ENCODE results near the gene MEIOC. TPM values are rescaled to one million over a fixed set of nuclear protein-coding genes. Genes with fewer than 3 reads are reported as not detected.

The MEIOC gene
- total and polyA plus RNA-seq, 2 donors (not counting 3 experiments of a cell fraction or from before 2014, with no cell fraction given) = 0.08 to 0.46 TPM

- Histone ChIP-seq H2AFZ (ENCODE audit: low read depth, low read length) (no peak overlapping the region), H3K36me3 (ENCODE audit: control insufficient read depth in 2 of 2, extremely low read depth in 1 of 2, insufficient read depth in 2 of 2, low read length in 2 of 2) (no peaks in the 10 kb centered on the region), H3K9me3 (replicated peaks; ENCODE audit: control insufficient read depth, insufficient read depth, low read length) (no peaks in the 10 kb centered on the region), H3K4me2 (ENCODE audit: insufficient read depth, low read length) (no peak overlapping the region), H3K27ac (ENCODE audit: insufficient read depth, low read depth, low read length) (no peak overlapping the region), H3K9ac (replicated peaks; ENCODE audit: extremely low read depth, insufficient read depth, low read length) (no peak overlapping the region), H3K9me1 (replicated peaks; ENCODE audit: control insufficient read depth, extremely low read depth, insufficient read depth, low read length) (no peaks in the 10 kb centered on the region), H3K4me1 (ENCODE audit: control insufficient read depth, extremely low read depth, insufficient read depth, low read length) (no peaks in the 10 kb centered on the region), H3K27me3 (ENCODE audit: control insufficient read depth in 2 of 2, insufficient read depth in 2 of 2, low read length in 2 of 2) (no peaks in the 10 kb centered on the region), H4K20me1 (replicated peaks; ENCODE audit: control insufficient read depth, extremely low read depth, insufficient read depth, low read length) (no peaks in the 10 kb centered on the region), H3K79me2 (ENCODE audit: control insufficient read depth, insufficient read depth, low read length) (no peaks in the 10 kb centered on the region), H3K4me3 (replicated peaks in 1 of 3; ENCODE audit: insufficient read depth in 1 of 3, low read depth in 1 of 3, low read length in 3 of 3) (no peak overlapping the region)
- CTCF ChIA-PET = interaction anchor here (0.6 to 6.9 kb wide), 6 partner anchors 11 to 234 kb away, joined by 3 to 94 read pairs (median 3); no protein-coding TSS in a partner anchor
- no TSS peak for BruUV-seq (replicated peaks)
- intact Hi-C loops (cut with micrococcal nuclease) (no loop called here), dilution Hi-C loops (cut with MboI; ENCODE audit: extremely low pct_ligation_motif_present, low sequenced_read_pairs) (no loop called here)
- DNase-seq (ENCODE audit: low read depth, low spot score) = no peak
- TF ChIP-seq MYC (IDR thresholded peaks at IDR 0.05; ENCODE audit: low read depth, low read length) (no peak), POLR2A (IDR thresholded peaks at IDR 0.05; ENCODE audit: low read depth, low read length) (no peak), POLR2AphosphoS5 (IDR thresholded peaks at IDR 0.05; ENCODE audit: insufficient read depth, low read depth, low read length) (no peak), JUN (IDR thresholded peaks at IDR 0.05; ENCODE audit: borderline replicate concordance, insufficient read depth, insufficient read length, low read depth) (no peak)
- no peak for FAIRE-seq
- POLR2A ChIA-PET = no interaction called here
Measured at GRCh38 chr17:44630703-44631102, 25.6 kb upstream of the MEIOC start.

DNA sequence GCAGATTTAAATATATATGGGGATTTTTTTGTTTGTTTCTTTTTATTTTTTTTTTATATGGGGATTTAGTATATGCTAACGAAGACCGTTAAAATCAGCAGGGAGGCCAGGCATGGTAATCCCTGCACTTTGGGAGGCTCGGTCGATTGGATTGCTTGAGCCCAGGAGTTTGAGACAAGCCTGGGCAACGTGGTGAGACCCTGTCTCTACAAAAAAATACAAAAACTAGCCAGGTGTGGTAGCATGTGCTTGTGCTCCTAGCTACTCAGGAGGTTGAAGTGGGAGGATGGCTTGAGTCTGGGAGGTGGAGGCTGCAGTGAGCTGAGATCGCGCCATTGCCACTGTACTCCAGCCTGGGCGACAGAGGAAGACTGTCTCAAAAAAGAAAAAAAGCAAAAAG lies 22.3 kb upstream of the MEIOC start:
- POLR2A ChIA-PET = no interaction called here
- FAIRE-seq (no peak), DNase-seq (ENCODE audit: low read depth, low spot score) (no peak)
- Histone ChIP-seq H3K4me3 (replicated peaks in 1 of 3; ENCODE audit: insufficient read depth in 1 of 3, low read depth in 1 of 3, low read length in 3 of 3) (no peak overlapping the region), H3K36me3 (ENCODE audit: control insufficient read depth in 2 of 2, extremely low read depth in 1 of 2, insufficient read depth in 2 of 2, low read length in 2 of 2) (no peaks in the 10 kb centered on the region), H3K4me2 (ENCODE audit: insufficient read depth, low read length) (no peak overlapping the region), H3K27me3 (ENCODE audit: control insufficient read depth in 2 of 2, insufficient read depth in 2 of 2, low read length in 2 of 2) (peaks cover 2 to 5% of the 10 kb centered on the region in 2 experiments), H2AFZ (ENCODE audit: low read depth, low read length) (no peak overlapping the region), H4K20me1 (replicated peaks; ENCODE audit: control insufficient read depth, extremely low read depth, insufficient read depth, low read length) (no peaks in the 10 kb centered on the region), H3K79me2 (ENCODE audit: control insufficient read depth, insufficient read depth, low read length) (no peaks in the 10 kb centered on the region), H3K4me1 (ENCODE audit: control insufficient read depth, extremely low read depth, insufficient read depth, low read length) (no peaks in the 10 kb centered on the region), H3K9me1 (replicated peaks; ENCODE audit: control insufficient read depth, extremely low read depth, insufficient read depth, low read length) (no peaks in the 10 kb centered on the region), H3K9ac (replicated peaks; ENCODE audit: extremely low read depth, insufficient read depth, low read length) (no peak overlapping the region), H3K9me3 (replicated peaks; ENCODE audit: control insufficient read depth, insufficient read depth, low read length) (no peaks in the 10 kb centered on the region), H3K27ac (ENCODE audit: insufficient read depth, low read depth, low read length) (no peak overlapping the region)
- TF ChIP-seq POLR2AphosphoS5 (IDR thresholded peaks at IDR 0.05; ENCODE audit: insufficient read depth, low read depth, low read length) = no peak
- TF ChIP-seq POLR2A (IDR thresholded peaks at IDR 0.05; ENCODE audit: low read depth, low read length) = no peak
- TF ChIP-seq JUN (IDR thresholded peaks at IDR 0.05; ENCODE audit: borderline replicate concordance, insufficient read depth, insufficient read length, low read depth) = no peak
- TF ChIP-seq, protein P1, sequence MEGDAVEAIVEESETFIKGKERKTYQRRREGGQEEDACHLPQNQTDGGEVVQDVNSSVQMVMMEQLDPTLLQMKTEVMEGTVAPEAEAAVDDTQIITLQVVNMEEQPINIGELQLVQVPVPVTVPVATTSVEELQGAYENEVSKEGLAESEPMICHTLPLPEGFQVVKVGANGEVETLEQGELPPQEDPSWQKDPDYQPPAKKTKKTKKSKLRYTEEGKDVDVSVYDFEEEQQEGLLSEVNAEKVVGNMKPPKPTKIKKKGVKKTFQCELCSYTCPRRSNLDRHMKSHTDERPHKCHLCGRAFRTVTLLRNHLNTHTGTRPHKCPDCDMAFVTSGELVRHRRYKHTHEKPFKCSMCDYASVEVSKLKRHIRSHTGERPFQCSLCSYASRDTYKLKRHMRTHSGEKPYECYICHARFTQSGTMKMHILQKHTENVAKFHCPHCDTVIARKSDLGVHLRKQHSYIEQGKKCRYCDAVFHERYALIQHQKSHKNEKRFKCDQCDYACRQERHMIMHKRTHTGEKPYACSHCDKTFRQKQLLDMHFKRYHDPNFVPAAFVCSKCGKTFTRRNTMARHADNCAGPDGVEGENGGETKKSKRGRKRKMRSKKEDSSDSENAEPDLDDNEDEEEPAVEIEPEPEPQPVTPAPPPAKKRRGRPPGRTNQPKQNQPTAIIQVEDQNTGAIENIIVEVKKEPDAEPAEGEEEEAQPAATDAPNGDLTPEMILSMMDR (IDR thresholded peaks at IDR 0.05; ENCODE audit: extremely low read depth in 1 of 2, insufficient read depth in 1 of 2, low read depth in 1 of 2, low read length in 2 of 2) = no peak
- no peak for TF ChIP-seq MYC (IDR thresholded peaks at IDR 0.05; ENCODE audit: low read depth, low read length)
- TF ChIP-seq FOS (IDR thresholded peaks at IDR 0.05; ENCODE audit: borderline replicate concordance, insufficient read depth, low read length) = no peak
- TF ChIP-seq EZH2 (IDR thresholded peaks at IDR 0.05; ENCODE audit: borderline replicate concordance, low read depth, low read length, severe bottlenecking) = no peak
- TF ChIP-seq MAX (IDR thresholded peaks at IDR 0.05; ENCODE audit: insufficient read depth, insufficient read length) = no peak
- no peak for TF ChIP-seq GATA2 (IDR thresholded peaks at IDR 0.05; ENCODE audit: insufficient read depth, insufficient read length, low read depth, low read length)
- no TSS peak for BruUV-seq (replicated peaks)
- dilution Hi-C loops (cut with MboI; ENCODE audit: extremely low pct_ligation_motif_present, low sequenced_read_pairs) = no loop called here
- intact Hi-C loops (cut with micrococcal nuclease) = no loop called here
- CTCF ChIA-PET = interaction anchor here (1.3 to 6.9 kb wide), 6 partner anchors 50 to 111 kb away, joined by 4 to 94 read pairs (median 6); no protein-coding TSS in a partner anchor
